Heart left ventricle (tissue), 16 donors: Measurements from ENCODE around the gene VIL1. TPM values are rescaled to one million over a fixed set of nuclear protein-coding genes. Genes with fewer than 3 reads are reported as not detected.

Source experiments
- ATAC-seq, 4 donors: fragments of 200-7000 bp; cut with Tn5 transposase; one replicate each; pipeline ENCODE4 v1.9.1; 2020 to 2022; ENCODE audit warnings: moderate library complexity in 4 of 4, mild to moderate bottlenecking in 3 of 4, moderate number of reproducible peaks in 1 of 4
- DNase-seq, 5 donors: peaks; one replicate each; pipeline ENCODE4 v3.0.0-alpha.2; 2020
- H3K27ac ChIP-seq, 12 donors: fragments of 200-600 bp; sonication (generic) in 4 of 12; one replicate each; pipeline versions ENCODE4 v1.5.0 to v1.8.0; 2016 to 2022; ENCODE audit warnings: mild to moderate bottlenecking in 2 of 12
- H3K27me3 ChIP-seq, 9 donors: fragments of 200-600 bp; sonication (generic) in 2 of 9; one replicate each; pipeline versions ENCODE4 v1.5.1 to v1.8.0; 2016 to 2022; ENCODE audit warnings: mild to moderate bottlenecking in 3 of 9
- H3K36me3 ChIP-seq, 9 donors: fragments of 200-600 bp; sonication (generic) in 2 of 9; one replicate each; pipeline versions ENCODE4 v1.5.0 to v1.8.0; 2018 to 2022; ENCODE audit warnings: mild to moderate bottlenecking in 2 of 9
- H3K4me1 ChIP-seq, 12 donors: fragments of 200-600 bp; sonication (generic) in 4 of 12; one replicate each; pipeline versions ENCODE4 v1.5.0 to v1.8.0; 2016 to 2022; ENCODE audit warnings: mild to moderate bottlenecking in 3 of 12
- H3K4me3 ChIP-seq, 12 donors: fragments of 200-600 bp; sonication (generic) in 4 of 12; one replicate each; pipeline versions ENCODE4 v1.5.0 to v1.8.0; 2017 to 2022; ENCODE audit warnings: mild to moderate bottlenecking in 9 of 12, moderate library complexity in 4 of 12
- H3K9me3 ChIP-seq, 12 donors: fragments of 200-600 bp; sonication (generic) in 4 of 12; one replicate each; pipeline versions ENCODE4 v1.5.0 to v1.8.0; 2016 to 2022; ENCODE audit warnings: mild to moderate bottlenecking in 1 of 12
- CTCF ChIP-seq, 12 donors: fragments of 200-600 bp; sonication (generic) in 4 of 12; IDR thresholded peaks; one replicate each; pipeline versions ENCODE4 v1.5.0 to v1.8.0; 2018 to 2022; ENCODE audit warnings: antibody characterized with exemption in 12 of 12, mild to moderate bottlenecking in 5 of 12
- POLR2A ChIP-seq, 2 donors: fragments of 450-650 bp; IDR thresholded peaks; one replicate each; pipeline ENCODE4 v1.6.1; 2017; ENCODE audit warnings: antibody characterized with exemption in 2 of 2, mild to moderate bottlenecking in 2 of 2, moderate library complexity in 2 of 2
- WGBS, 4 donors: extraction: QIAGEN DNeasy Blood & Tissue Kit in 2 of 4; methylation state at CpG; one replicate each; pipeline versions ENCODE4 v1.1.5 to v1.1.7; 2013 to 2018; 5-methylcytosine and 5-hydroxymethylcytosine counted together
- intact Hi-C, 10 donors: fragments of 100-400 bp; cut with DNase I; formaldehyde crosslinking; loops; one replicate each; pipeline versions ENCODE4 v1.11.1 to v1.14.2; 2022
- polyA plus RNA-seq, 2 donors: library from polyadenylated mRNA; stranded (reverse); fragments of 200-250 nt; gene quantifications; one replicate each; pipeline ENCODE4 v1.2.3, GENCODE V29; 2013
- total RNA-seq, 9 donors: library from RNA; depleted of rRNA in 2 of 9; stranded (reverse); fragments of >200 nt in 2 of 9; fragmentation: NEBNext Ultra II Directional in 3 of 9; extraction: Animal tissue kit (Norgen Biotek cat#: 25700) in 3 of 9; gene quantifications; one replicate each; pipeline versions ENCODE4 v1.1.0 to v1.2.4, GENCODE V29; 2016 to 2023
- donor health status: ischemic (EF 13 %, LVEDD 7.1; RV severe dilation, severe dysfunction).
- donor health status: healthy with polysubstance abuse.
- donor health status: DM: no; HTN: yes; CAD: no.
- donor health status: DM: no; HTN: no; CAD: no.
- donor health status: ischemic (EF 25% LVEDD 6.9; RV normal size, moderate dysfunction).
- donor health status: ischemic (EF 25% LVEDD 5.7; RV mildly dilated, moderate dysfunction).
- donor health status: healthy.
- donor health status: DM: yes; HTN: yes; CAD: no.
- donor health status: ischemic (EF 35%, LVEDD 5.7; RV mildly dilated, moderate dysfunction).
- donor health status: nonischemic (EF 11% LVEDD 7.7; RV severe dilation, severe dysfunction).
- donor health status: DM: yes; HTN: yes; CAD: no.
- donor health status: PGD.
- donor health status: ischemic (EF 29% LVEDD 5.4; RV normal size, mild dysfunction).
- donor health status: nonischemic (EF 23%, LVEDD 6.1; RV moderate dilation, normal function).

The VIL1 gene
- total and polyA plus RNA-seq, 11 donors: 0.04 to 0.07 TPM; not detected in 9

GRCh38 chr2:218474527-218474926, 55.6 kb downstream of the VIL1 start:
- Histone ChIP-seq H3K9me3 (no peaks in the 10 kb centered on the region), H3K27ac (no peak overlapping the region), H3K4me1 (peaks cover 0 to 22% (median 0%) of the 10 kb centered on the region in 12 donors), H3K27me3 (no peaks in the 10 kb centered on the region), H3K36me3 (peaks cover 0 to 92% (median 63%) of the 10 kb centered on the region in 9 donors), H3K4me3 (no peak overlapping the region)
- no peak for ATAC-seq
- WGBS, 4 donors: 85 to 91% (median 88%) methylated on average over 3 of the region's 3 CpGs
- no peak for DNase-seq
- intact Hi-C loops: loop anchor here in 1 of 10 donors (10.0 kb wide), 1 partner anchor 290 kb away; no protein-coding TSS in a partner anchor
- TF ChIP-seq POLR2A (IDR thresholded peaks at IDR 0.05) (no peak), CTCF (IDR thresholded peaks at IDR 0.05) (no peak)

- peak overlapping the region in 1 of 12 donors; percentile 26 for H3K27ac ChIP-seq
- WGBS, 4 donors: 53 to 65% (median 57%) methylated on average over 3 of the region's 3 CpGs
- intact Hi-C loops: loop anchor here in 1 of 10 donors (10.0 kb wide), 1 partner anchor 292 kb away; no protein-coding TSS in a partner anchor
- H3K4me3 ChIP-seq: no peak overlapping the region
- no peak for TF ChIP-seq CTCF (IDR thresholded peaks at IDR 0.05)
- TF ChIP-seq POLR2A (IDR thresholded peaks at IDR 0.05): no peak
- H3K4me1 ChIP-seq: peaks cover 0 to 11% (median 0%) of the 10 kb centered on the region in 12 donors
- no peaks in the 10 kb centered on the region for H3K27me3 ChIP-seq
- ATAC-seq (no peak), DNase-seq (no peak)
- H3K9me3 ChIP-seq: no peaks in the 10 kb centered on the region
- H3K36me3 ChIP-seq: peaks cover 0 to 96% (median 83%) of the 10 kb centered on the region in 9 donors
These were observed 57.8 kb downstream of the VIL1 start for GRCh38 chr2:218476676-218477075.

- intact Hi-C loops: loop anchor here in 1 of 10 donors (10.0 kb wide), 1 partner anchor 292 kb away; no protein-coding TSS in a partner anchor
- Histone ChIP-seq H3K4me3 (no peak overlapping the region), H3K36me3 (peaks cover 0 to 97% (median 84%) of the 10 kb centered on the region in 9 donors), H3K27ac (no peak overlapping the region), H3K27me3 (no peaks in the 10 kb centered on the region), H3K9me3 (no peaks in the 10 kb centered on the region), H3K4me1 (peaks cover 0 to 10% (median 0%) of the 10 kb centered on the region in 12 donors)
- DNase-seq: no peak
- no peak for ATAC-seq
- TF ChIP-seq POLR2A (IDR thresholded peaks at IDR 0.05): no peak
- TF ChIP-seq CTCF (IDR thresholded peaks at IDR 0.05): no peak
These were observed 58.3 kb downstream of the VIL1 start for GRCh38 chr2:218477247-218477646.

GRCh38 chr2:218478544-218478943, 59.6 kb downstream of the VIL1 start:
- TF ChIP-seq POLR2A (IDR thresholded peaks at IDR 0.05): no peak
- TF ChIP-seq CTCF (IDR thresholded peaks at IDR 0.05): no peak

More at GRCh38 chr2:218478544-218478943, 59.6 kb downstream of the VIL1 start:
- H3K27me3 ChIP-seq: no peaks in the 10 kb centered on the region
- no peaks in the 10 kb centered on the region for H3K9me3 ChIP-seq
- peaks cover 0 to 9% (median 0%) of the 10 kb centered on the region in 12 donors for H3K4me1 ChIP-seq
- H3K36me3 ChIP-seq: peaks cover 0 to 97% (median 82%) of the 10 kb centered on the region in 9 donors
- 91 to 96% (median 93%) methylated on average over 2 of the region's 2 CpGs for WGBS, 4 donors
- no peak for ATAC-seq
- H3K4me3 ChIP-seq: no peak overlapping the region
- H3K27ac ChIP-seq: no peak overlapping the region
- intact Hi-C loops: loop anchor here in 1 of 10 donors (10.0 kb wide), 1 partner anchor 294 kb away; no protein-coding TSS in a partner anchor
- DNase-seq: no peak
